G401 (cell line): ENCODE results near the gene SMIM22. TPM values are rescaled to one million over a fixed set of nuclear protein-coding genes. Genes with fewer than 3 reads are reported as not detected.

Experiments used
- DNase-seq: peaks from one replicate; pipeline ENCODE4 v3.0.0-alpha.2; 2015; ENCODE audit warnings: low spot score
- in situ Hi-C: cut with HindIII; loops from 2 replicates; pipeline ENCODE4 v1.10.0; 2016; ENCODE audit warnings: low sequenced_read_pairs, mixed read lengths
- total RNA-seq: library from RNA; depleted of rRNA; stranded (reverse); fragments of >200 nt; shearing (Covaris generic); gene quantifications from 2 replicates; pipeline ENCODE4 v1.2.3, GENCODE V29; 2014

The SMIM22 gene
- total RNA-seq, 1 experiment from 2014 or later, result not detected

DNA sequence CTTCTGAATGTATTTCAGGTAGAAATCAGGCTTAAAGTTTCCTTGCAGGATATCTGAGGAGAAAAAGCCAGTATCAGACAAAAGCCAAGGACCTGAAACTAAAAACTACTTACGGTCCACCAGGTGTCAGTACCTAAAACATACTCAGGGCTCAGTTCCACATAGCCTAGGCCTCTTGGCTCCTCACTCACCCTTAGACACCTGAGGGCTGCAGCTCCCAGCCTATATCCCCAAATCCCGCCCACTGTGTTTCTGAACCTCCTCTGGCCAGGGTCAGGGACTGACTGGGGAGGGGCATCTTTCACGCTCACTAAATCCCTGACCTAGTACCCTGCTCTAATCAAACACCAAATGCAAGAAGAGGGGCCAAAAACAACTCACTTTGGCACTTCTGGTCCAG, 16.1 kb downstream of the SMIM22 start:
- in situ Hi-C loops, result no loop called here
- no peak for DNase-seq

- no peak for DNase-seq
- in situ Hi-C loops, result no loop called here
Observed at GRCh38 chr16:4811773-4812172, 16.6 kb downstream of the SMIM22 start.

DNA sequence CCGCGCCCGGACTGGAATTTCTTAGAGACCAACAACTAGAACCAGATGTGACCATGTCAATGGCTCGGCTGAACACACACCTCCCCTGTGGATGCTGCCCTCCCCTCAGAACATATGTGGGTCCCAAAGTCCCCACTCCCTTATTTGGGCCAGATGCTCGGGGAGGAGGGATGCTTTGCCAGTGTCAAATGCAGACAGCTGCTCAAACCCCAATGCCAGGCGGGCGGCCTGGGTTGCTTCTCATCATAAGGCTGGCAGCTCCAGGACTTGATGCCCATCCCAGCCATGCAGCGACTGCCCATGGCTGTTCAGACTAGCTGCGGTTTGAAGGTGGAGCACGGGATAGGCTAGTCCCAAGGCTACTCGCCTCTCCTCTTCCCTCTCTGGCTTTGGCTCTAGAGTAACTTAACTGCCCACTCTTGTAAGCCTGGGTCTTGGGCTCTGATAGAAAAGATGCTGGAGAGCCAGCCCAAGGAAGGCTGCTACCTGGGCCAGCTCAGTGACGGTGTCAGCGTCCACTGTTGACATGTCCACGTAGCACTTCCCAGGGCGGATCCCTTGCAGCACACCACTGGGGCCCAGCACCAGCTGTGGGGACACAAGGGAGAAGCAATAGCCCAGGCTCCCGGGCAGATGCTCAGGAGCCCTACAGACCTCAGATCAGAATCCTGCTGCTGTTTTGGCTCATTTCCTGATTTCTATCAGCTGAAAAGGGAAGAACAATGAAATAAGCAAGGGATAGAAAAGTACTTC, 18.3 kb downstream of the SMIM22 start:
- in situ Hi-C loops, result no loop called here
- no peak for DNase-seq

DNA sequence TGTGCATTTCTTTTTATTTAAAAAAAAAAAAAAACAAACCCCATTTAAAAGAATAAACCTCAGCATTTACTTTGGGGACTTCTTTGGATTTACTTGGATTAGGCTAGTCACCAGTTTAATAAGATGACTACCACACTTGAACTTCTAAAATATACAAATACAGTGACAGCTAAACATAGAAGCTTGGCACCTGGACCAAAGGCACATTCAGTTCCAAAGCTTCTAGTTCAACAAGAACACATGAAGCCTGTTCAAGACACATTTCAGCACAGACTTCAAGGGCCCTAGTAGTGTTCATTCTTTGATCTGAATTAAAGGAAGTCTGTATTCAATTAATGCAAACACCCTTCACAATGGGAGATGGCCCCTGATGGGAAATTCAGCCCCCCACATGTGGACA, 18.9 kb downstream of the SMIM22 start:
- DNase-seq, result no peak
- in situ Hi-C loops, result no loop called here

GRCh38 chr16:4814542-4815173, 19.5 kb downstream of the SMIM22 start:
- no peak for DNase-seq

DNA sequence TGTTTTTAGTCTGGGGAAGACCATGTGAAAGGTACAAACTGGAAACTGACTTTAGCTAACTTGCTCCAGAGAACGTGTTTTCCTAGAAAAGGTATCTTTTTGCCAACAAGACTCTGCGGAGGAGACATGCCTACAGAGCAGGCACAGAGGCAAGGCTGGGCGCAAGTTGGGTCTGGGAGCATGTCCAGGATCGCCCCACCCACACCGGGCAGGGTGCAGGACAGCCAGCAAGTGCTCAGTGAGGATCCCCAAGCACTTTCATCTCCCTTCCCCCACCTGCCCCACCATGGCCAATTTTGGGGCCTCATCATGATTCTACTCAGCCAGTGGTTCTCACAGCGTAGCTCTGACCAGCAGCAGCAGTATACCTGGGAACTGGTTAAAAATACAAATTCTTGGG, 25.5 kb downstream of the SMIM22 start:
- DNase-seq, result no peak
- in situ Hi-C loops, result no loop called here

More at GRCh38 chr16:4814542-4815173, 19.5 kb downstream of the SMIM22 start:
- in situ Hi-C loops, result no loop called here

- DNase-seq, result no peak
- in situ Hi-C loops, result no loop called here
Observed at GRCh38 chr16:4825196-4825595, 30.0 kb downstream of the SMIM22 start.

DNA sequence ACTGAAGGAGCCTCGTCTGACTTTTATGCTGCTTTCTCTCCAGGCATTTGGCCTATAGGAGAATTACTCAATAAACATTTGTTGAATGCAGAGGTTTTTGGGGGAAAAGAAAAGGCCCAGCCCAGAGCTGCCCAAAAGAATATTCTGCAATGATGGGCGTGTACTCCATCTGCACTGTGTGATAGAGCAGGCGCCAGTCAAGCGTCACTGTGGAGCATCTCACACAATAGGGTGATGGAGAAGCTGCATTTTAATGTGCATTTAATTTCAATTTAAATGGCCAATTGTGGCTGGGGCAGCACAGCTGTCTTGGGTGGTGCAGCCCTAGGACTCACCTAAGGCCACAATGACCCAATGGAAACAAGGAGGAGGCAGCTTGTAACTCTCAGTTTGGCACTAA, 31.4 kb downstream of the SMIM22 start:
- in situ Hi-C loops, result no loop called here

DNA sequence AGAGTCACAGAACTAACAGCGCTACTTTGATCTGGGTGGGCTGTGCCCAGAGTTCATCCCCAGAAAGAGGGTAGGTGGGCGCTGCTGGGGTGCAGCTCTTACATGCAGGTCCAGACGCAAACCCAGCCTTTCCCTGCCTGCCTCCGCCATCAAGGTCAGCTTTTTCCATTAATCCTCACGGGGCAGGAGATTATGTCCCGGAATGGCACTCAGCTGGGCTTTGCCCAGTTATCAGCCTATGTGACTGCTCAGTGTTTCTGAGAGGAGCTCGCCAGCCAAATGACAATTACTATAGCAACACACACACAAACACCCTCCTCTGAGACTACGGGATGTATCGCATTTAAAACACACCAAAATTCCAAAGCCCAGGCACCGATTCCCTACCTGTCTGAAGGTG, 31.8 kb downstream of the SMIM22 start:
- no peak for DNase-seq
- in situ Hi-C loops, result no loop called here

More for the DNA sequence above, 31.4 kb downstream of the SMIM22 start:
- DNase-seq, result no peak

DNA sequence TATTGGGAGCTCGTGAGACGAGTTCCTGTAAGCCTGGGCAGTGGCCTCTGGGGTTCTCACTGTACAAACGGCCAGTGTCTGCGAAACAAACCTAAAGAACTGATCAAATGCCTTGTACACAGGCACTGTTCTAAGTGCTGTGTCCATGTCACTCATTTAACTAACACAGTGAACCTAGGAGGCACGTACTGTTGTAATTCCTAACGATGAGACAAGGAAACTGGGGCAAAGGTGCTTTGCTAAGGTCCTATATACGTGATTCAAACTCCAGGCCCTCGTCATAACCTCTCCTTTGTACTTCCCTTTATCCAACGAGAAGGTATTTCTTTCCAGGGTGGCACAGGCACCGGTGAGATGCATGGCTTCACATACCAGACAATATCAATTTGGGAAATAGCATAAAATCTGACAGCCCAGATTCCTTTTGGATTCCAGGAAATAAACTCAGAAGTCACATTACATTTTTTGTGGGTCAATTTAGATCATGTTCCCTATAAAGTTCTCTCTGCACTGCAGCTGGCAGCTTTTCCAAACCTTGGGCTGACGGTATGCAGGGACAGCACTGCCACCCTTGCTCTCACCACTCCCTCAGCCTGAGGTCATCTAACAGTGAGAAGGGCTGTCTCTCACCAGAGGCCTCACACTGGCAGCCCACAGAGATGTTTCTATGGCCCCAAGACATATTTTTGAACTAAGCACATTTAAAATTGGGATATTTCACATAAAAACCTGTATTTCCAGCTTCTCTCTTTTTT, 33.6 kb downstream of the SMIM22 start:
- no peak for DNase-seq
- in situ Hi-C loops, result no loop called here

DNA sequence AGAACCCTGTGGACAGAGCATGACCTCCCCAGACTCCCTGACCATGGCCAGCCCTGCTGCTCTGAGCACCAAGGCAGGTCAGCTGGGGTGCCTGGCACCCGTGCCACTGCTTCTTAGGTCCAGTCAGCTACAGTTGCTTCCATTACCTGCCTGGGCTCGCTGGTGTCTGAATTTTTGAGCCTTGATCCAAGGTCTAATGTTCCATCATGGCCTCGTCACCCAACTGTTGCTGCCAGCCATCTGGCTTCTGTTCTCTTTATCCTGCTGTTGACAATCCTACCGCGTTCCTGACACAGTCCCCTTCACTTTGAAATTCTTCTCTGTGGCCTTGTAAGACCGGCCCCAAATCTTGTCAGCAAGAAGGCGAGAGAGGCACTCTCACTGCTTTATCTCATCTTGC, 35.2 kb downstream of the SMIM22 start:
- no peak for DNase-seq
- in situ Hi-C loops, result loop anchor here (10.0 kb wide), 1 partner anchor 106 kb away; no protein-coding TSS in a partner anchor

- in situ Hi-C loops, result loop anchor here (10.0 kb wide), 1 partner anchor 107 kb away; no protein-coding TSS in a partner anchor
- DNase-seq, result no peak
Observed at GRCh38 chr16:4831616-4832015, 36.4 kb downstream of the SMIM22 start.

DNA sequence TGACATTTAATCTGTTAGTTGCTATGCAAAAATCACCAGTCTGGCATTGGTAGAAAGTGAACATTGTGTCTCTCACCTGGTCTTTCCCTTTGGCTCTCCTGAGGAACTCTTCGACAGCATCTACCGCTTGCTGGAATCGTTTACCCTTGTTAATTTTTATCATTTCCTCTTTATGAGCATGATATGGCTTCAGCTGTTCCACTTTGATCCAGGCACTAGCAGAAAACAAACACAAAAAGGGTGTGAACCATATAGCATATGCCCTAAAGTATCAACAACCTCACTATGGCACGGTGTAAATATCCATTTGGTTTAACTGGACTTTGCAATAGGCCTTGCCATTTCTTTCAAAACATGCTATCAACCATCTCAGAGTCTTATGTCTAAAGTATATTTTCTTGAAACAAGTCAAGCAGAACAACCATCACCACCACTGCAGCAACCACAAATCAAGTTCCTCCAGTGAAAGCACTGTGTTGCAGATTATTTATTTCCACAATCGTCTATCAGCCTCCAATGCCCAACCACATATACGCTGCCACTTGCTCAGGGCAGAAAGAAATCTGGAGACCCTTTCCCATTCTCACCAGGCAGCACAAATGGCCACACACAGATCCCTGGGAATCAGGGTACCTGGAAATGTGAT, 37.7 kb downstream of the SMIM22 start:
- DNase-seq, result no peak
- in situ Hi-C loops, result loop anchor here (10.0 kb wide), 1 partner anchor 108 kb away; no protein-coding TSS in a partner anchor

DNA sequence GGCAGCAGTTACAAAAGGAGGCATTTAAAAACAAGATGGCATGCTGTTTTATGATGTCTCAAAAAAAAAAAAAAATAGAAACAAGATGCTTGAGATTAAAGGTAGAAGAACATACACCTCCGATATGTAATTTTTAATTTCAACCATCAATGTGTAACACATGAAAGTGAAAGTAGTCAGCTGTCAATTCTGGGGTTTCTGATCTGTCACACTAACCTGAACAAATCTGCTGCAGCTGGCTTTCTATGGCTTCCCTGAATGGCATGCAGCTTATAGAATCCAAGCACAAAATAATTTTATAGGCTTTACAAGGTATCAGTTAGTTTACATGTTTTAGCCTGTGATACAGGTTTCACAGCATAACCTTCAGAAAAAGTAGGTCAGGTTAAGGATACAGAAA, 38.4 kb downstream of the SMIM22 start:
- in situ Hi-C loops, result loop anchor here (10.0 kb wide), 1 partner anchor 109 kb away; no protein-coding TSS in a partner anchor
- no peak for DNase-seq

DNA sequence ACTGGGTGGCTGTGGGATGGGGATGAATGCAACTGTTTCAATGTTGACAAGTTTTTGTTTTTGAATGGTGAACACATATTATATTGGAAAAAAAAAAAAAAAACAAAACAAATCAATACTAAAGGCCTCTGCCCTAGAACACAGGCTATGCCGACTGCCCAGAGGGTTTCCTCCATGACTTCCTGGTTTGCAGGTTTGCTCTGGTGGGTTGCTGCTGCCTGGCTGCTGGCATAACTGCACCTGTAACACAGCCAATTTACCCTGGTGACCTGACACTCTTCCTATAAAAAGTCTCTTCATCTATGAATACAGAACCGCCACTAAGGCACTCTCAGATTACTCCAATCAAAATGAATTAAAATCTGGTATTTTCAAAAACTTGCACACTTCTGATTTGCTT, 41.6 kb downstream of the SMIM22 start:
- in situ Hi-C loops, result loop anchor here (10.0 kb wide), 1 partner anchor 112 kb away; no protein-coding TSS in a partner anchor
- no peak for DNase-seq

DNA sequence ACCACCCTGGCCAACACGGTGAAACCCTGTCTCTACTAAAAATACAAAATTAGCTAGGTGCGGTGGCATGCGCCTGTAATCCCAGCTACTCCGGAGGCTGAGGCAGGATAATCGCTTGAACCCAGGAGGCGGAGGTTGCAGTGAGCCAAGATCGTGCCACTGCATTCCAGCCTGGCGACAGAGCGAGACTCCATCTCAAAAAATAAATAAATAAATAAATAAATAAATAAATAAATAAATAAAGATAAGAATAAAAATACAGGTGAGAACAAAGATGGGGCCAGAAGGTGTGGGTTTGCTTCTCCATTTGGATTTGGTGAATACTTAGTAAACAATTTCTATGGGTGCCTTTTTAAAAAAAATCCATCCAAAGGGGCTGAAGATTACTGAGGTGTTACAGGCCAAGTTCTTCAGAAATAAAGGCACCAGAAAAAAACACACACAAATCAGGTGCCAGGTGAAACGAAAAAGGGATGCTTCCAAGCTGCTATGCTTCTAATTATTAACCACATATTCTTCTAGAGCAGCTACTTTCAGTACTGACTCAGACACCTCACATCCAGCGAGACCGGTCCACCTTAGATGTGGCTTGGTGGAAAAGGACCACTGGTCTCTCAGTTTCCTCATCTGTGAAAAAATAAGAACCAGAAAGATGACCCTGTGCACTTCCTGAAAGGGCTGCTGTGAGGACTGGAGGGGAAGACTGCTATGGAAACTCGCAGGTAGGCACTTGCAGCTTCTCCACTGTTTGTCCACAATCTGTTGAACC, 42.7 kb downstream of the SMIM22 start:
- in situ Hi-C loops, result loop anchor here (10.0 kb wide), 1 partner anchor 113 kb away; no protein-coding TSS in a partner anchor
- DNase-seq, result no peak

DNA sequence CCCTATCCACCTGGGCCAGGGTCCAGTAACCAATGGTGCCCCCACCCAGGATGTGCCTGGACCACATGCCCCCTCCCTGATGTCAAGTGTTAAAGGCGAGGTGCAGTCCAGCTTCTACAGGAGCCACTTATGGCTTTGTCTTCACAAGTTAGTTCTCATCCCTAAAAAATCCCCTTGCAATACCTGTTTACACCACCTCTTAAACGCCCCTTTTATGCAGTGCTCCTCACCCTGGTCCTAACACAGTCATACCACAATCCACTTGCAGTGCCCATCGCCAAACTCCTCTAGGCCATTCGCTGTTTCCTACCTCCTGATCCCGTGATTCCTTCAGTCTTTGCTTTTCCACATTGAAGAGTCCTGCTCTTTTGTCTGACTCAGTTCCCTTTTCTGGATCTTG, 44.8 kb downstream of the SMIM22 start:
- DNase-seq, result no peak
- in situ Hi-C loops, result loop anchor here (10.0 kb wide), 1 partner anchor 115 kb away; no protein-coding TSS in a partner anchor

DNA sequence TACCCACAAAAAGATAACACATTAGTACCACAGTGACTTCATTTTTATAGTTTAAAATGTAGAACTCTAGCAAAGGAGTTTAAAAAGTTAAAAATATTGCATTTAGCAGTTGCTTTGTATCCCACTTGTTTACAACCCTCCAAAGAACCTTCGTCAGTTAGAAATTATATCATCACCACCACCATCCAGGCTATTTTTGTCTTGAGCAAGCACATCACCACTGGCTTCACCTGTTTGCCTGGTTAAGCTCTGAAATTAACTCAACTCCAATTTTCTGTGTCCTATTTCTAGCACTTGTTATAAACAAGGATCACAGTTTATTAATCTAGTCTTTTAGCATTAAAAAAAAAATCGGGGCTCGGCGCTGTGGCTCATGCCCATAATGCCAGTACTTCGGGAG, 45.8 kb downstream of the SMIM22 start:
- DNase-seq, result no peak
- in situ Hi-C loops, result no loop called here
